GM10266 (cell line): ENCODE data around the gene CDKAL1.

ENCODE experiments used
- DNase-seq: peaks from one replicate; pipeline ENCODE4 v3.0.0; 2012; ENCODE audit errors: extremely low spot score
- CTCF ChIP-seq: IDR thresholded peaks from 2 replicates; pipeline ENCODE4 v1.5.1; 2012; ENCODE audit warnings: mild to moderate bottlenecking, low read depth; ENCODE audit not compliant: control insufficient read depth, insufficient read depth; ENCODE audit errors: missing control alignments

CDKAL1 gene

DNA sequence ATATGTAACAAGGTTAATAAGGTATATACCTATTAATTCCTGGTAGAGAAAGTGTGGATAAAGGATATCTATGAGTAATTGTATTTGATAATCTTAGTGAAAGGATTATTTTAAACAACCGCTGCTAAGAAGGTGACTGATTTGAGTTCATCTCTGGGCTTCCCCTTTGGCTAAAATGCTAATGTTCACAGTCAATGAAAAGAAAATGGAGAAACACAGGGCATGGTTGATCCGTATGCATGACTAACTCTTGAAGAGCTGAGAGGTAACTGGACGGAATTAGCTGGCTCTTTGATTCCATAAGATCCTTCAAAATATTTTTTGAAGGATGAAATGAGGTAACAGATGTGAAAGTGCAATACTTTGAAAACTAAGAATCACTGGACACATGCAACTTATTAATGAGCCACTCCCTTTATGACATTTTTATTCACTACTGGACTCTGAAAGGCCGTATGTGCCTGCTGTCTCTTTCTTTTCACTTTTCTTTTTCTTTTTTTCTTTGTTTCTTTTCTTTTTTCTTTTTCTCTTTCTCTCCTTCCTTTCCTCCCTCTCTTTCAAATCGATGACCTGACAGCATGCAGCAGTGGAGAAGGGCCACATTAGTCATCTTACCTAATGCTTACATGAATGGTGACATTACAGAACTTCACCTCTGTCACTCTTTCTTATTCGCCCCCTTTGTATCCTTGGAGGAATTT is 464.6 kb downstream of the CDKAL1 start:
- TF ChIP-seq CTCF = no peak
- no peak for DNase-seq

DNA sequence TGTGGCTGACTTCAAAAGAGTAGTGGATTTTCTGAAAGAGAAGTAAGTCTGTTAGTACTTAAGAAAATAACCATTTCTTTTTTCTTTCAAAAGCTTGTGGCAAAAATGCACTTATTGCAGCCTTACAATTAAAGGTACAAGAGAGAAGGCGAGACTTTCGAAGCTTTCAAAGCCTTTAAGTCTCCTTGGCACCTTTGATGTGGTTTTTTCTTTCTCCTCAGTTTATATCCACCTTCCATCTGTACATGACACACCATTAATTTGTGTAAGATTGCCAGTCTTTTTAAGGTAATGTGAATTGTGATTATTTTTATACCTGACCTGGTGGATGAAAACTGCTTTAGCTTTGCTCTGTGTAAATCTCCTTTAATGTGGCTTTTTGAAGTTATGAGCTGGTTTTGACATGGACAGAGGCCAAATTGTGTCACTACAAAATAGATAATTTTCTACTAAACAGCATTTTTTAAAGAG is 466.1 kb downstream of the CDKAL1 start:
- DNase-seq = no peak
- TF ChIP-seq CTCF = no peak

DNA sequence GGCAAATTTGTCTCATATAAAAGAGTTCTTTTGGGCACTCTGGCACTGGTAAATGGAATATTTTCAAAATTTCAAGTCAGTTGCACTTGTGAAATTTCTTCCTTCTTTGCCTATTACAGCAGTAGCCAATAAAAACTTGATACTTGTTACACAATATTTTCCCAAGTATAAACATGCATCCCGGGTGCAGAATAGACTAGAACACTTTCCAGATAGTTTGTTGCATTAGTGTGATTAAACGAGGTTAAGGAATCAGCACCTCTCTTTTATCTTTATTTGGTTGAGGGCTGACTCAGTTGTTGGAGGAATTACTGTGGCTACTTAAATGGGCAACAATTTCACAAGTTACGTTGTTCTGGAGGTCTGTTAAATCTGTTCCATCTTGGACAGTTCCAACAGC is 467.5 kb downstream of the CDKAL1 start:
- DNase-seq = no peak
- TF ChIP-seq CTCF = no peak

GRCh38 chr6:21003780-21004541 is 469.7 kb downstream of the CDKAL1 start:
- DNase-seq = peak; percentile 13
- TF ChIP-seq CTCF = no peak

DNA sequence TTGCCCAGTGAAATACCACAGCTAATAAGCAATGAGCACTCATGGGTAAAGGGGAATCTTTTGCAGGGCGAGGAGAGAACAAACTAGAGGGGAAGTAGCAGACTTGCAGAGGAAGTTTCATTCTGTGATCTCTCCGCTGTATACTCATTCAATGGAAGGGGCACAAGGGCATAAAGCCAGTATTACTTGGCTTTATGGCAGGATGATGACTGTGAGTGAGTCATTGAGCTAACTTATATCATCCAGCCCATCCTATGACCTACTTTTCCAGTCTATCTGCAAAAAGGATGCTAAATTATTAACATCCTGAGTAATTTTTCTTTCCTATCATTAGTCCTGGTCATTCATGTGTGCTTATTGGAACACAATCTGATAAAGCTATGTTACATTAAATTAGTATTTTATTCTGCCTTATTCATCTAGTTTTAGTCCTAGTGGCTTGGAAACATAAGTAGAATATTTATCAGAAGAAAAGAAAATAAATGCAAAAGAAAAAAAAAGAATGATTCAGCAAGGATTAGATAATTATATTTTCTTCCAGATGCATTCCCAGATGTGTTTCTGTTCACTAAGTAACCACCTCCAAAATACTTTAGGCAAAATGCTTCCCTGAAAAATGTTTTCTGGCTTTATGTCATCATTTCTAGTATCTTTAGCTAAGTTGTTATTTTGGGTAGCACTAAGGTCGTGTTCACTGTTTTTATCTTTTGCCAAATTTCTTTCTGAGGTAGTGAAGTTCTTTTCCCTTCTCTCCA is 471.7 kb downstream of the CDKAL1 start:
- no peak for DNase-seq
- TF ChIP-seq CTCF = no peak

DNA sequence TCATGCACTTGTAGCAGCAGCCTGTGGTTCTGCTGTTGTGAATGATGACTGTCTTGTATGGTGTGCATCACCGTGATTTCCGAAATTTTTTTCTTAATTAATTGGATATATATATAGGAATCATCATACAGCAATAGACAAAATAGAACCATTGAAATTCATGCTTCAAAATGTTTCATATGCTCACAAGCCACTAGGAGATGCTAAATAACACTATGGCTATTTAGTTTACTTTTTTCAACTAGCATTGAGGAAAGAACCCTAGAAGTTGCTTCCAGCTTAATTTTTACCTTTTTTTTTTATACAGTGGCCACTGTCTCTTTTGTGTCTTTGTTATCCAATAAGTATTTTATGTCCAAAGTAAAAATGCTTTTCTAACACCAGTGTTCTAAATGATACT is 485.4 kb downstream of the CDKAL1 start:
- peak; percentile 15 for TF ChIP-seq CTCF

More for the DNA sequence above, 485.4 kb downstream of the CDKAL1 start:
- DNase-seq = no peak
